Measurements from ENCODE around the gene ADGRD1. TPM values are rescaled to one million over a fixed set of nuclear protein-coding genes. Genes with fewer than 3 reads are reported as not detected.
A peak's percentile ranks its signal among the peaks of the same experiment; 100 is the strongest.

ADGRD1 gene
- total RNA-seq, 8 experiments from 2014 or later = 0.67 to 25.2 (median 2.9) TPM

- peak overlapping the region; percentile 74 to 80 for H3K27ac ChIP-seq
- WGBS, 10 experiments = 53 to 100% (median 80%) methylated on average over 1 to 15 of the region's 26 CpGs; no CpG with 5 or more reads in 3 of the 10 experiments
- H3K4me1 ChIP-seq (replicated peaks in 1 of 2) = peaks cover 13 to 23% of the 10 kb centered on the region in 2 donors
- ATAC-seq (replicated peaks in 6 of 8) = peak in 5 of 8 experiments; percentile 63 to 90 (median 76)
- H3K4me3 ChIP-seq = no peak overlapping the region
- in situ Hi-C loops (cut with MboI; ENCODE audit: low pct_unique_long_range_greater_than_20kb in 2 of 9, low sequenced_read_pairs in 9 of 9, unreplicated experiment in 9 of 9) = no loop called here
Observed at GRCh38 chr12:130958557-130959140, 4.9 kb downstream of the ADGRD1 start.

DNA sequence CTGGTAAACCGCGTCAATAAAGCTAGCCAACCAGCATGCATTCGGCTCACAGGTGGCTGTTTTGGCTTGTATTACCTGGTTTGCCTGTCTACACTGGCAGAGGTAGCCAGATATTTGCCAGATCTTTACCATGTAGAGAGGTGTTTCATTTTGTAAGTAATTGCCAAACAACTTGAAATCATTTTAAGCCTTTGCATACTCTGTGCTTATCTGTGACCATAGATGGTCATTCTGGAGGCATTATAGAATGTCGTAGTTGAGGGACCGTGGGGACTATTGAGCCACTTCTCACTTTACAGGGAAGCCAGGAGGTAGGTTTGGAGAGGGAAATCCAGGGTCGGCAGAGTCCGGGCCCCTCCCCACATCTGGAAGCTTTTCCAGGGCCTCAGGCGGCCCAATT, 5.9 kb downstream of the ADGRD1 start:
- Histone ChIP-seq H3K27ac (no peak overlapping the region), H3K4me3 (no peak overlapping the region), H3K4me1 (replicated peaks in 1 of 2) (peaks cover 9 to 16% of the 10 kb centered on the region in 2 donors)
- 20 to 100% (median 81%) methylated on average over 1 to 8 of the region's 8 CpGs; no CpG with 5 or more reads in 2 of the 10 experiments for WGBS, 10 experiments
- in situ Hi-C loops (cut with MboI; ENCODE audit: low pct_unique_long_range_greater_than_20kb in 2 of 9, low sequenced_read_pairs in 9 of 9, unreplicated experiment in 9 of 9) = no loop called here
- no peak for ATAC-seq (replicated peaks in 6 of 8)

GRCh38 chr12:130960058-130960457, 6.4 kb downstream of the ADGRD1 start:
- 49 to 100% (median 94%) methylated on average over 1 to 3 of the region's 3 CpGs; no CpG with 5 or more reads in 3 of the 10 experiments for WGBS, 10 experiments
- in situ Hi-C loops (cut with MboI; ENCODE audit: low pct_unique_long_range_greater_than_20kb in 2 of 9, low sequenced_read_pairs in 9 of 9, unreplicated experiment in 9 of 9) = no loop called here
- no peak for ATAC-seq (replicated peaks in 6 of 8)
- H3K27ac ChIP-seq = no peak overlapping the region
- H3K4me3 ChIP-seq = no peak overlapping the region
- H3K4me1 ChIP-seq (replicated peaks in 1 of 2) = peaks cover 9 to 19% of the 10 kb centered on the region in 2 donors

- no peak overlapping the region for H3K4me3 ChIP-seq
- in situ Hi-C loops (cut with MboI; ENCODE audit: low pct_unique_long_range_greater_than_20kb in 2 of 9, low sequenced_read_pairs in 9 of 9, unreplicated experiment in 9 of 9) = no loop called here
- no peak for ATAC-seq (replicated peaks in 6 of 8)
- H3K4me1 ChIP-seq (replicated peaks in 1 of 2) = peaks cover 9 to 26% of the 10 kb centered on the region in 2 donors
- WGBS, 10 experiments = 64 to 95% (median 85%) methylated on average over 4 to 8 of the region's 8 CpGs; no CpG with 5 or more reads in 1 of the 10 experiments
- no peak overlapping the region for H3K27ac ChIP-seq
Observed at GRCh38 chr12:130960787-130961186, 7.1 kb downstream of the ADGRD1 start.

- in situ Hi-C loops (cut with MboI; ENCODE audit: low pct_unique_long_range_greater_than_20kb in 2 of 9, low sequenced_read_pairs in 9 of 9, unreplicated experiment in 9 of 9) = no loop called here
- H3K4me1 ChIP-seq (replicated peaks in 1 of 2) = peaks cover 9 to 26% of the 10 kb centered on the region in 2 donors
- ATAC-seq (replicated peaks in 6 of 8) = peak in 1 of 8 experiments; percentile 21
- WGBS, 10 experiments = 6 to 81% (median 46%) methylated on average over 1 to 9 of the region's 9 CpGs; no CpG with 5 or more reads in 1 of the 10 experiments
- H3K27ac ChIP-seq = no peak overlapping the region
- H3K4me3 ChIP-seq = no peak overlapping the region
Observed at GRCh38 chr12:130961921-130962451, 8.3 kb downstream of the ADGRD1 start.

DNA sequence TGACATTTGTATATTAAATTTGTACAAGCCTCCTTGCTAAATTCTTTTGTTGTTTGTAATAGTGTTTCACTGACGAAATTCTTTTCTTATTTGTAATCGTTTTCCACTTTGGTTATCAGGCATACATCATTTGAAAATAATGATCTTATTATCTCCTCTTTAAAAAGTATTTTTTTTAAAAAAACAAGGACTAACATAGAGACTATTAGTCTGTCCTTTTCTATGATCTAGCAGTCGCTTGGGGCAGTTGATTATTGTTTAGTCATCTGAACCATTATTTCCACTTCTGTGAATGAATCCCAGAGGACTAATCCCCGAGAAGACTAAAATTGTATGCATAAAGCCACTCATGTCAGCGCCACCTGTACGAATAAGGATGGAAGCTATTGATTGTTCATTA, 11.5 kb downstream of the ADGRD1 start:
- Histone ChIP-seq H3K4me1 (replicated peaks in 1 of 2) (peaks cover 0 to 24% of the 10 kb centered on the region in 2 donors), H3K27ac (no peak overlapping the region), H3K4me3 (no peak overlapping the region)
- WGBS, 10 experiments = 37 to 80% (median 64%) methylated on average over 3 to 6 of the region's 6 CpGs
- peak in 2 of 8 experiments; percentile 23 to 69 for ATAC-seq (replicated peaks in 6 of 8)
- in situ Hi-C loops (cut with MboI; ENCODE audit: low pct_unique_long_range_greater_than_20kb in 2 of 9, low sequenced_read_pairs in 9 of 9, unreplicated experiment in 9 of 9) = no loop called here

GRCh38 chr12:130965668-130966067, 12.0 kb downstream of the ADGRD1 start:
- 13 to 94% (median 70%) methylated on average over 1 to 2 of the region's 2 CpGs; no CpG with 5 or more reads in 1 of the 10 experiments for WGBS, 10 experiments
- peaks cover 0 to 29% of the 10 kb centered on the region in 2 donors for H3K4me1 ChIP-seq (replicated peaks in 1 of 2)
- no peak overlapping the region for H3K27ac ChIP-seq
- in situ Hi-C loops (cut with MboI; ENCODE audit: low pct_unique_long_range_greater_than_20kb in 2 of 9, low sequenced_read_pairs in 9 of 9, unreplicated experiment in 9 of 9) = no loop called here
- no peak overlapping the region for H3K4me3 ChIP-seq
- no peak for ATAC-seq (replicated peaks in 6 of 8)

- H3K27ac ChIP-seq = no peak overlapping the region
- in situ Hi-C loops (cut with MboI; ENCODE audit: low pct_unique_long_range_greater_than_20kb in 2 of 9, low sequenced_read_pairs in 9 of 9, unreplicated experiment in 9 of 9) = no loop called here
- WGBS, 10 experiments = 60 to 100% (median 99%) methylated on average over 1 to 9 of the region's 15 CpGs; no CpG with 5 or more reads in 3 of the 10 experiments
- no peak for ATAC-seq (replicated peaks in 6 of 8)
- H3K4me3 ChIP-seq = no peak overlapping the region
- H3K4me1 ChIP-seq (replicated peaks in 1 of 2) = peaks cover 2 to 30% of the 10 kb centered on the region in 2 donors
Observed at GRCh38 chr12:130966443-130967030, 12.8 kb downstream of the ADGRD1 start.

- in situ Hi-C loops (cut with MboI; ENCODE audit: low pct_unique_long_range_greater_than_20kb in 2 of 9, low sequenced_read_pairs in 9 of 9, unreplicated experiment in 9 of 9) = no loop called here
- no peak for ATAC-seq (replicated peaks in 6 of 8)
- WGBS, 10 experiments = 75 to 100% (median 90%) methylated on average over 1 to 14 of the region's 16 CpGs; no CpG with 5 or more reads in 3 of the 10 experiments
- Histone ChIP-seq H3K4me1 (replicated peaks in 1 of 2) (peaks cover 2 to 24% of the 10 kb centered on the region in 2 donors), H3K4me3 (no peak overlapping the region), H3K27ac (no peak overlapping the region)
Observed at GRCh38 chr12:130967636-130968035, 13.9 kb downstream of the ADGRD1 start.

- Histone ChIP-seq H3K27ac (no peak overlapping the region), H3K4me3 (no peak overlapping the region), H3K4me1 (replicated peaks in 1 of 2) (peaks cover 2 to 24% of the 10 kb centered on the region in 2 donors)
- 44 to 95% (median 89%) methylated on average over 3 to 7 of the region's 7 CpGs; no CpG with 5 or more reads in 2 of the 10 experiments for WGBS, 10 experiments
- in situ Hi-C loops (cut with MboI; ENCODE audit: low pct_unique_long_range_greater_than_20kb in 2 of 9, low sequenced_read_pairs in 9 of 9, unreplicated experiment in 9 of 9) = no loop called here
- ATAC-seq (replicated peaks in 6 of 8) = peak in 1 of 8 experiments; percentile 43
Observed at GRCh38 chr12:130968611-130969010, 14.9 kb downstream of the ADGRD1 start.

GRCh38 chr12:130969223-130969622, 15.5 kb downstream of the ADGRD1 start:
- WGBS, 10 experiments = 47 to 100% (median 85%) methylated on average over 1 to 6 of the region's 7 CpGs; no CpG with 5 or more reads in 5 of the 10 experiments
- Histone ChIP-seq H3K4me1 (replicated peaks in 1 of 2) (peaks cover 2 to 24% of the 10 kb centered on the region in 2 donors), H3K4me3 (no peak overlapping the region), H3K27ac (no peak overlapping the region)
- in situ Hi-C loops (cut with MboI; ENCODE audit: low pct_unique_long_range_greater_than_20kb in 2 of 9, low sequenced_read_pairs in 9 of 9, unreplicated experiment in 9 of 9) = no loop called here
- no peak for ATAC-seq (replicated peaks in 6 of 8)

DNA sequence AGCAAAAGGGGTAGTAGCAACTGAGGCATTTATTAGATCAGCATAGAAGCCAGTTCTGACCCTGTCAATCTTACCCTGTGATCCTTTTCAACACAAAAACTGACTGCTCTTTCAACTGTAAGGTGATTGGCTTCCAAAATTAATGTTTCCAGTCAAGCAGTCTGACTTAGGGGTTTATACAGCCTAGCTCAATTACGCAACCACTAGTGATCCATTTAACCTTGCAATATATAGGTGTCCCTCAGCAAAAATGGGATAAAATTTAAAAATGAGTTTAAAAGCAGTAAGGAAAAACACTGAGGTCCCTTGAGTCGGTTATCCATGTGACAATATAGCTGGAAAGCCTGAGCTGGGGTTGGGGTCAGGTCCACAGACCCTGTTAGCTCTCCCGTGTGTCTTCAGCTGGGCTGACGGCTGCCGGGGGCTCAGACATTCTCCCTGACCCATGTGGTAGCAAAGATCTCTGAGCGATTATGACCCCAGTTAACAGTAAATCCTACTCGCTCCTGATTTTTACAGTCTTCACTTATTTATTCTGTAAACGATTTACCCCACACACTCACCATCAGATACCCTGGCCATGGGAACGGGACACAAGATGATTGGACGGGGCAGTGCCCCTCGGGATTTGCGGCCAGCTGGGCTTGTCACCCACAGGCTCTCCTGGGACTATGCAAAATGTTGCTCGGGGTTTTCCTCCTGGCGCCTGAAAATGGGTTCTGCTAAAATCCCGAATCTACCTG, 16.6 kb downstream of the ADGRD1 start:
- ATAC-seq (replicated peaks in 6 of 8) = no peak
- WGBS, 10 experiments = 70 to 100% (median 80%) methylated on average over 1 to 13 of the region's 15 CpGs
- Histone ChIP-seq H3K4me3 (no peak overlapping the region), H3K27ac (no peak overlapping the region), H3K4me1 (replicated peaks in 1 of 2) (peaks cover 2 to 18% of the 10 kb centered on the region in 2 donors)
- in situ Hi-C loops (cut with MboI; ENCODE audit: low pct_unique_long_range_greater_than_20kb in 2 of 9, low sequenced_read_pairs in 9 of 9, unreplicated experiment in 9 of 9) = no loop called here

DNA sequence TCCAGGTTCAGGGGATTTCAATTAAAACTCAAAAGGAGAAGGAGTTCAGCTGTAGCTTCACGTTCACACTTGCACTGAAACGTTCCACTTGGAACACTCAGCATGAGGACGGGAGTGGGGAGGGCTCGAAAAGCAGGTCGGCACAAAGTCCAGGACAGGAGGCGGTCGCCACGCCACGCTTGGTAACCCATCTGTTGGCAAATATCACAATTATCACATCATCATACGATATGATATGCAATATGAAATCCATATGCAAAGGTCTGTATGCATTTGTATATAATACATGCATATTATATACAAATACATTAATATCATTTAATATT, 17.2 kb downstream of the ADGRD1 start:
- no peak for ATAC-seq (replicated peaks in 6 of 8)

More for the DNA sequence above, 17.2 kb downstream of the ADGRD1 start:
- Histone ChIP-seq H3K4me1 (replicated peaks in 1 of 2) (peaks cover 2 to 15% of the 10 kb centered on the region in 2 donors), H3K4me3 (no peak overlapping the region), H3K27ac (no peak overlapping the region)
- in situ Hi-C loops (cut with MboI; ENCODE audit: low pct_unique_long_range_greater_than_20kb in 2 of 9, low sequenced_read_pairs in 9 of 9, unreplicated experiment in 9 of 9) = no loop called here
- 73 to 93% (median 89%) methylated on average over 2 to 10 of the region's 10 CpGs; no CpG with 5 or more reads in 4 of the 10 experiments for WGBS, 10 experiments
